Activated T-cell treated with anti-CD3 and anti-CD28 coated beads for 48 hours (primary cell): ENCODE results near the gene FADS6.

Source experiments
- DNase-seq: peaks from one replicate; pipeline ENCODE4 v3.0.0-alpha.2; 2020; ENCODE audit warnings: low read depth

The FADS6 gene

GRCh38 chr17:74853669-74854068, 39.8 kb downstream of the FADS6 start:
- no peak for DNase-seq

DNA sequence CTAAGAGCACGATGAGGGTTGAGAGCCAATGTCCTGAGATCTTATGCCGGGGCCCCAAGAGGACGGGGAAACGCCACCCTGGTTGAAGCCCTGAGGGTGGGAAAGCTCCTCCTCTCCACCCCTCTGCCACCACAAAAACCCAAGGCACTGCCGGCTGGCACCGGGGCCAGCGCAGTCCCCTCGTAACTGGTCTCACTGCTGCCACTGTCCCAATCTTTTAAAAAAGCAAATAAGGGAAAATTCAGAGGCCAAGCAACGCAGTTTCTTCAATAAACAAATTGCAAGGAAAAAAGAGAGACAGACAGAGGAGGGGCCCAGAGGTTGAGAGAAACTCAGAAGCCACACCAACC, 40.4 kb downstream of the FADS6 start:
- no peak for DNase-seq

DNA sequence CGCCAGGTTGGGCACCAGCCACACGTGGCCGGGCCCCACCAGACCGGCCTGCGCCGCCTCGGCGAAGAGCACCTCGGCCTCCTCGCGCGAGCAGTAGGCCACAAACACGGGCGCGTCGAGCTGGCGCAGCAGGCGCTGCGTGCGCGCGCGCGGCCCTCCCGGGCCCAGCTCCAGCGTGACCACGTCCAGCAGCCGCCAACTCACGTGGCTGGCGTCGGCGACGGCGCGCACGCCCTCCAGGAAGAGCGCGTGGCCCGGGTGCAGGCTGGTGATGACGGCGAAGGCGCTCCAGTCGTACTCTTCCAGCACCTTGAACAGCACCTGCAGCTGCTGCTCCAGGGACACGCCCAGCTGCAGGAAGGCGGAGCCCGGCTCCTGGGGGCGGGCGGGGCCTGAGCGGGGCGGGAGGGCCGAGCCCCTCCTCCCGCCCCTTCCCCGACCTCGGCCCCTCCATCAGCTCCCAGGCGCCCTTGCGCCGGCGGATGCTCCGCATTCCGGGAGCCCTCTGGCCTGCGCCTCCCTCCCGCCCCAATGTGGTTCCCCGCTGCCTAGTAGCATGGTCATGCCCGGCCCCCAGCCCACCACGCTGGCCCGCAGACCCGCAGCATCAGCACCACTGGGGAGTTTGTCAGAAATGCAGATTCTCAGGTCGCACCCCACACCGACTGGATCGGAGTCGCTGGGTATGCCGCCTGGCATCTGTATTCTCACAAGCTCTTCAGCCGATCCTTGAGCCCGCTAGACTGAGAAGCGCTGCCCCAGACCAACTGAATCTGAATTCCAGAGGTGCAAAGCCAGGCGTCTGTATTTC, 41.0 kb downstream of the FADS6 start:
- peak; percentile 63 for DNase-seq

DNA sequence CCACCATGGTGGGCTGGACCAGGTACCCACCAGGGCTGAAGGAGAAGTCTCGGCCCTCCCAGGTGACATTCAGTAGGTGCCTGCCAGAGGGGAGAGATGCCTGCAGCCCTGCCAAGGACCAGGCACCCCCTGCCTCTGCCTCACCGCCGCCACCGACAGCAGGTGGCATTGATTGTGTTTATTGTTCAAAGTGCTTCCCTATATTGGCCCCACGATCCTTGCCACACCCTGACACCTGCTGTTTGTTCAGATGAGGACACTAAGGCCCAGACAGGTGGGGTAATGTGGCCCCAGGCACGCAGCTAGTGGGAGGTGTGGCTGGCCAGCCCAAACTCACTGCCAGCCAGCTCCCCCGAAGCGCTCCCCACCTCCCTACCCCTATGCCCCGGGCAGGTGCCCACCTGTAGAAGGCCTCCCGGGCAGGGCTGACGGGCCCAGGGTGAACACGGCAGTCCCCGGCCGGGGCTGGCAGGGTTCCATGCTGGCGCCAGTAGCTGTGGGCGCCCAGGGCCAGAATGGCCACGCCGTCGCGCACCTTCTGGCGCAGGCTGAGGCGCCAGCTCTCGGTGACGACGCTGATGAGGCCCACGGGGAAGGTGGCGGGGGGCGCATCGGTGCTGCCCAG, 41.7 kb downstream of the FADS6 start:
- DNase-seq: no peak

DNA sequence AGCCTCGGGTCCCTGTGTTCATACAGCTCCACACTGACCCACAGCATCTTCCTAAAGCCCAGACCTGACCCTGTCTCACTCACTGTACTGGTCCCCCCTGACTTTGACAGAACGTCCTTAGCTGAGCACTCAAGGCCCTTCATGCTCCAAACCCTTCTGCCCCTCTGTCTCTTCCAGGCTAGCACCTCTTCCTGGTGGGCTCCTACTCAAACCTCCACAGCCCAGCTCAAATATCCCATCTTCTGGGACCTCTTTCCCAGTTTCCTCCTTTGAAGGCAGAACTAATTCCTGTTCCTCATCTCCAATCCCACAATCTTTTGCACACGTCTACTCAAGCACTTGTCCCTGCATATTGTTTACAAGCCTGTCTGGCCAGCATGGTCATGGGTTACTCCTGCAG, 42.5 kb downstream of the FADS6 start:
- no peak for DNase-seq

GRCh38 chr17:74850310-74850709, 43.1 kb downstream of the FADS6 start:
- DNase-seq: no peak

DNA sequence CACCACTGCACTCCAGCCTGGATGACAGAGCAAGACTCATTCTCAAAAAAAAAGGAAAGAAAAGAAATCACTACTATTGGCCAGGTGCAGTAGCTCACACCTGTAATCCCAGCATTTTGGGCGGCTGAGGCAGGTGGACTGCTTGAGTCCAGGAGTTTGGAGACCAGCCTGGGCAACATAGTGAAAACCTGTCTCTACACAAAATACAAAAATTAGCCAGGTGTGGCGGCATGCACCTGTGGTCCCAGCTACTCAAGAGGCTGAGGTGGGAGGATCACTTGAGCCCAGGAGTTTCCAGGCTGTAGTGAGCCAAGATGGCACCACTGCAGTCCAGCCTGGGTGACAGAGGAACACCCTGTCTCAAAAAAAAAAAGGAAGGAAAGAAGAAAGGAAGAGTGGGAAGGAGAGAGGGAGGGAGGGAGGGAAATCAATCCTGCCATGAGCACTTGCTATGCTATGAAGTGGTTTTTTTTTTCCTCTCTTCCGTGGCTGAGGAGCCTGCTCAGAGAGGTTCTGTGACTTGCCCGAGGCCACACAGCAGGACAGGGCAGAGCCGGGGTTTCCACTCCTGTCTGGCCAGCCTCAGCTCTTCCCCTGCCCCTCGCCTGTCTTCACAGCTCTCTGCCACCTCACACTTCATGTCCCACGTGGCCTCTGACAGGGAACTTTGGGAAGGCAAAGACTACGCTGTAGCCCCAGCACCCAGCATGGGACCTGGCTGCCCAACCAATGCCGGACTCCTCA, 44.6 kb downstream of the FADS6 start:
- DNase-seq: no peak

DNA sequence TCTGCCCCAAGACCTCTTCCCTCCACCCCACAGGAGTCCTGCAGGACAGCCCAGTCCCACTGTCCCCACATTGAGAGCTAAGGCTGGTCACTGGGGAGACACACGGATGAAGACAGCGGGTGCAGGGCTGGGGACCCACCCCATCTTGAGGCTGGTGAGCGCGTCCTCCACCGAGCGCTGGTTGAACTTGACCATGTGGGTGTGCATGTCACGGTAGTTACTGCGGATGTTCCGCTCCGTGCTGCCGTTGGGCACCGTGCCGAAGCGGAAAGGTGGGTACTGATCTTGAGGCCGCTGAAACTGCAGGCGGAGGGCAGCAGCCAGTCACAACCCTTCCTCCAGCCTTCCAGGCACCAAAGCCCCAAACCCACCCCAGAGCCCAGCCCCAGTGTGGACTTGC, 46.8 kb downstream of the FADS6 start:
- DNase-seq: no peak

- no peak for DNase-seq
Observed at GRCh38 chr17:74843352-74843627, 50.1 kb downstream of the FADS6 start.

DNA sequence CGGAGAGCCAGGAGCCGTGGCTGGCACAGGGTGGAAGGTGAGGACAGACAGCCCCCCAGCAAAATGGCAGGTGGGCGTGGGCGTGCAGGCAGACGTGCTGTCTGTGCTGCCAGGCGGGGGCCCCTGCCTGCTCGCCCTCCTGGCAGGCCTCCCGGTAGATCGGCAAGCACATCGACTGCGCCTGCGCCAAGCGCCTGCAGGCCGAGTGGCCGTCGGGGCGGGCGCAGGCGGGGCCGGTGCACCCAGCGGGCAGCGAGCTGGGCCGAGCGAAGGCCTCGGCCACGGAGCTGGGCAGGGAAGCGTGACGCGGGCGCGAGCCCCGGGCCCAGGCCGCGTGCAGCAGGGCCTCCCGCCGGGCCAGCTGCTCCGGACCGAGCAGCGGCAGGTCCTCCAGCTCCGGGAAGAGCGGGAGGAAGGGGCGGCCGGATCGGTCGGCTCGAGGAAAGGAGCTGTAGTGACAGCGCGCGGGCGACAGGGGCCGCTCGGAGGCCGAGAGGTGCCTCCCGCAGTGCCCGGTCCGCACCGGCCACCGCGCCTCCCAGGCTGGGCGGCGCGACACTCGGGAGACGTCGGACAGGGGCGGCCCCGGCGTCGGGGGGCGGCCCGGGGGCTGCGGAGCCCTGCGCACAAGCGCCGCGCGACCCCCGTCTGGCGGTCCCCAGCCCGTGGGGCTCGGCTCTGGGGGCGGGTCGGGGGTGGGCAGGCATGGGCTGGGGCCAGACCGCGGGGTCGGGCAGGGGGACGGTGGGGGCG, 50.7 kb downstream of the FADS6 start:
- no peak for DNase-seq

DNA sequence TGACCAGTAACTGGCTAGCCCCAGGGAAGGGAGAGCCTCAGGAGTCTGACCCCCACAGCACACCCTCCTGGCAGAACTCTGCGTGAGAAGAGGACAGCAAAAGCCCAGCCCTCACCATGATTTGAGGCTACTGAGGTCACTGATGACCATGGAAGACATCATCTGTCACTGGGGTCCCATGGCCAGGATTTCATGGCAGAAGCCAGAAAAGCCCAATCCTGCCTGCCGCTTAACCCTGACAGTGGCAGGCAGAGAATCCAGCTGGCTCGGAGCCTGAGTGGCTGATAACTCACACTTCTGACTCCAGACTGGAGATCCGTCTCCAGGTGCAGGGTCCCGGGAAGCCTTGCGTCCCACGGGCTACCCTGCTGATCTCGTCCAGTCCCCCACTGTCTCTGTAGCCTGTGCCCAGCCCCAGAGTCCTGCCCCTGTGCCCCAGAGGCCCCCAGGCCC, 51.3 kb downstream of the FADS6 start:
- DNase-seq: no peak

DNA sequence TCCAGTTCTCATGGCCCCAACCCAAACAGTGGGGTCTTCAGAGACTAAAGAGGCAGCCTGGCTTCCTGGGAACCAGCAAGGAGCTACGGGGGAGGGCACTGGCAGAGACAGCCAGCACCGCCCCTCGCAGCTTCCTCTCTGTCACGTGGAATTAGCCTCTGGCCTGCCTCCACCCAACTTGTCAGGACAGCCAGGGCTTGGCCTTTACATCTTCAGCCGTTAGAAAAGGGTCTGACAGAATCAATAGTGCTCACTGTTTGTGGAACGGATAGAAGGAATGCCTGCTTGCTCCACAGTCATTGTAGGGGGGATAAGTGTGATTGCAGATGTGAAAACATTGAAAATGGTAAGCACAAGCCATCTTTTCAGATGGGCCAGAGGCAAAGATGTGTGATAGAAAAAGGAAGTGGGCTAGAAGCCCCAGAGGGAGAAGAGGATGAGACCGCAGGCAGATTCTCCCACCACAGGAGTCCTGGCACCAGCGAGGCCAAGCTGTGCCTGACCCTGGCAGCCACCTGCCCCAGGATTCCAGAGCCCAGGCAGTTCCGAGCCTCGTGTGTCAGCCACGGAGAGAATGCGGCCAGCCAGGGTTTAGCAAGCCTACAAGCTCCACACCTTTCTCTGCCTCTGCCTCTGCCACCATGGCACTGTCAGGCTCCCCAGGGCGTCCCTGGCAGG, 52.3 kb downstream of the FADS6 start:
- DNase-seq: no peak

DNA sequence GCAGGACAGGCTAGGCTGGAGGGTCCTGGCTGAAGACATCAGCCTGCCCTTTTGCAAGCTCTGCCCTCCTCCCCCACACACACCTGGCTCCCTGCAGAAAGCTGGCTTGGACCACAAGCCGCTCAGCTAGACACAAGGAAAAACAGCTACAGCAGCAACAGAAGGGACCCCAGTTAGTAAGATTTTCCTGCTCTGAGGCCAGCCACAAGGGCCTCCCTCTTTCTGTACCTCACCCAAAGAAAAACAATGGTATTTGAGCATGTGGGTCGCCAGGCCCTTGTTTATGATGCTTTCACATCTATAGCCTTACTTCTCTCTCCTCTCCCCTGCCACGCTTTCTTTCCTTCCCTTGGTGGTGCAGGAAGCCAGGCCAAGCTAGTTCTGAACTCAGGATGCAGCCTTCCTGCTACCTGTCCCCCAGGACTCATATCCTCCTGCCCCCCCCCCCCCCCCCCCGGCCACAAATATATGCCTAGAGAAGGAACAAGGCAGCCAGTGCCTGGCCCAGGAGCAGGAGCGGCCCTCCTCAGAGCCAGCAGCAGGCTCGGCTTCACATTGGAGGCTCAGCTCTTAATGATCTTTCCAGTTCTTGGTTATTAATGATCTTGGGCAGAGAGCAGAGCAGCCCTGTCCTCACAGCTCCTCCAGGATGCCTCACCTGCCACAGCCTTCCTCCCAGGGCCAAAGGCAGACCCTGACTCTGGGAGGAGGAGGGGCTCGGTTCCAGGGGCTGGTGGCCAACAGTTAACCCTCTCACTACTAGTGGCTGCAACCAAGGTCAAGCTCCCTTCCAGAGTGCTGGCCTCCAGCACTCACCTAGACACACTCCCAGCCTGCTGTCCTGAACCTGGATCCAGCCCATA, 53.2 kb downstream of the FADS6 start:
- no peak for DNase-seq

- DNase-seq: no peak
Observed at GRCh38 chr17:74838274-74838673, 55.2 kb downstream of the FADS6 start.

DNA sequence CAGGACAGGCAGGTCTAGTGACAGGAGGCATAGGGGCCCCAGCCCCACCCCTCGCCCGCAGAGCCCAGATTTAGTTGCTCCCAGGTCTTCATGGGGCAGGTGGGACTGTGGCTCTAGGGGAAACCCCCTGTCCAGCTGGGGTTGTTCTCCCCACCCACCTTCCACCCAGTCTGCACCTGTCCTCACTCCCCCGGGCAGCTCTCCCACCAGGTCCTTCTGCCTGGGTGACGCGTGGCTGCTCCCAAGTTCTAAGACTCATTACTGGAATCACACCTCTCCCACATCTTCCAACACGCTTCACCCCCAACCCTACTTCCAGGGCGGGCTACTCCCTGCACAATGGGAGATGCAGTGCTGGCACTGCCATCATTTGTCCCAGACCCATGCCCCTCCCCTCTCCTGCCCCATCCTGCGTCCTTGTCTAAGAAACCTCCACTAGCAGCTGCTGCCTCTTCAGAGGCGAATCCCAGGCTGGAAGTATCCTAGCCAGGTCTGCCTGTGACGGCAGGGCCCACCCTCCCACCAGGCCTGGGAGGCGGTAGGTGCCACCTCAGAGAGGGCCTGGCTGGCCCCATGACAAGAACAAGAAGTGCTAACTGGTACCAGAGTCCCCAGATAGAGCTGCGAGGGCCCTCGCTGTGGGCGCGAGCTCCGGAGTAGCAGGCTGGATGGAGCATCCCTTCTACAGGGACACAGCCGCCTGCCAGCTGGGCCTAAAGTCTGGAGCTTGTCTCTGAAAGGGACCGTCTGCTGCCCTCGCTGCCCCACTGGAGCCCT, 56.6 kb downstream of the FADS6 start:
- no peak for DNase-seq

DNA sequence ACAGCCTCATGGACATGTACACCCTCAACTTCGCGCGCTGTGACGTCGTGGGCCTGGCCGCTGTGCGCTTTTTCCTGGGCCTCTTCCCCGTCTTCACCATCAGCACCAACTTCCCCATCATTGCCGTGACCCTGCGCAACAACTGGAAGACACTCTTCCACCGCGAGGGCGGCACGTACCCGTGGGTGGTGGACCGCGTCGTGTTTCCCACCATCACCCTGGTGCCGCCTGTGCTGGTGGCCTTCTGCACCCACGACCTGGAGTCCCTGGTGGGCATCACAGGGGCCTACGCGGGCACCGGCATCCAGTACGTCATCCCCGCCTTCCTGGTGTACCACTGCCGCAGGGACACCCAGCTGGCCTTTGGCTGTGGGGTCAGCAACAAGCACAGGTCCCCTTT, 57.2 kb downstream of the FADS6 start:
- DNase-seq: no peak

DNA sequence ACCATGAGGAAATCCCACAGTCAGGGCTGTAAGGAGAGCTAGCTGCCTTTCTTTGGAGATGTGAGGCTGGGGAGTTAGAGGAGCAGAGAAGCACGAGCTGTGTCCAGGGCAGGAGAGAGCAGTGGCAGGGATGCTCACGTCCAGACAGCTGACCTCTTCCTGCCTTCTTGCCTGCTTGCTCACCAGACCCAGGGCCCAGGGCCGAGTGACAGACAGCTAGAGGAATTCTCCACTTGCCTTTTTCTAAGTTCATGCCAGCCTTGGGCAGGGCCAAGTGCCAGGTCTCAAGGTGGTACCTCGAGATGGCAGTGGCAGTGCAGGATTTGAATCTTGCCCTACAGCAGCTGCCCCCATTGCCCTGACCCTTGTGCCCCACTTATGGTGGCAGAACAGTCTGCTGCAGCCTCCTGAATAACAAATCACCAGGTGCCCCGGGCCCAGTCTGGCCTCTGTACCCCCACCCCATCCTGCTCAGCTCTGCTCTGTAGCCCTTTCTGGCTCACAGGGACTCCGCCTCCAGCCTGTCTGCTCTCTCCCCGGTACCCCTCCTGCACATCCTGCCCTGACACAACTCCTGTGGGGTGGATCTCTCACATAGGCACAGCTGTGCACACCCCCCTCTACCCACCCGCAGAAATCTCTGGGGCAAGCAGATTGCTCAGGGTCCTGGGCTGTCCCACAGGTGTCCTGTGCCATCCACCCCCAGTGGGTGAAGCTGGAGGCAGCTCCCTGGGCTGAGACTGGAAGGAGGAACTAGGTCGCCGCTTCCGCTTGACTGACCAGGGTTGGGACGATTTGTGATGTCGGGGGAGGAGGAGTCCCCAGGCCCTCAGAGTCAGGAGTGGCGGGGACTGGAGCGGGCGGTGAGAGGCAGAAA, 59.7 kb downstream of the FADS6 start:
- DNase-seq: no peak

- no peak for DNase-seq
Observed at GRCh38 chr17:74832421-74832820, 61.0 kb downstream of the FADS6 start.

DNA sequence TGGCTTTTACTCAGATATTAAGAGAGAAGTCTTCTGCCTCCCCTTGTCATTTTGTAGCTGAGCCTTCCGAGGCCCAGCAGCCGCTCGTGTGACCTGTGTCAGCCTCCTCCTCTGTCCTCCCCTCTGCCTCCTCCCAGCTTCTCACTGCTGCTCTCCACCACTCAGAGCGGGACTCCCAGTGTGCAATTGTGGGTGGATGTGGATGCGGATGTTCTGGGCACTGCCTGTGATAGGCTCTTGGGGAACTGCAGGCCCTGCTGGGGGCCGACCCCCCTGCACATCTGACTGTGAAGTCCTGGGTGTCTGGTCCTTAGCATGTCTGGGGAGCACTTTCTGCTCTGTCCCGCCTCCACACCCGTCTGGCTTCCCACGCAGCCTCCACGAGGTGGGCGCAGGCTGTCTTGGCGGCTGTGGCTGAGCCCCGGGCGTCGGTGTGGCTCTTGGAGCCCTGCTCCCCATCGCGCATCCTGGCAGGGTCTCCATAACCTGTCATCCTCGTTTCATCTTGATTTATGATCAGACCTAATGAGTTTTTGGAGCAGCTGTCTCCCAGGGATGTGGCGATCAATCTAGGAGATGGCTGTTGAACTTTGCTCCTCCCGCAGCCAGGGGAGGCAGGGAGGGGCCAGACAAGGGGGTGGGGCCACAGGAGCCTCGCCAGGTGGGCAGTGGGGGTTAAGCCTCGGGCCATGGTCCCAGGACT, 61.8 kb downstream of the FADS6 start:
- no peak for DNase-seq
